ENCODE data around the gene OR10P1.

OR10P1 gene

DNA sequence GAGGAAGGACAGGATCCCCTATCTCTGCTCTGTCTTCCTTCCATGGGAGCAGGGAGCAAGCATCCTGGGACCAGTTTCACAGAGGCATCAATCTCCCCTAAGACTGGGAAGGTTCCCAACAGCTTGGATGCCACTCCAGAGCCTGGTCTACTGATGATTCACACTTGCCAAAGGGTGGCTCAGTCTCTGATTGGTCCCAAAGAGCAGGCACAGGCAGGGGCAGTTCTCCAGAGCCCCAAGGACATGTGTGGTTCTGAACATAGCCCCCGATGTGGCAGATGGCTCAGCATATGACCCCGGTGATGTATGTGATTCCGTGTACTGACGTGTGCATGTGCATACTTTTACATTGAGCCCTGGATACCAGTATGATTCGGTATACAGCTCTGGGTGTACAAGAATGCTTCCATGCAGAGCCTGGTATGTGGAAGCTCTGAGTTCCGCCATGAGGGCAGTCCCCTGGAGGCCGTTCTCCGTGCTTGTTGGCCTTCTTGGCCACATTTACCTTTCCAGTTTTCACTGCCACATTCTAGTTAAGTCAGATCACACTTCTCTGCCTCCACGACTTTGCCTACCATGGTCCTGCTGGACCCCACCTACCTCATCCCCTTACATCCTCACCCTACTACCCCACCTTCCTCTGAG is 49.8 kb downstream of the OR10P1 start:
- FAIRE-seq = no peak
